Measurements from ENCODE around the gene ZNF700.
"Not testable (repeated sequence)": the region's sequence is repeated elsewhere in the genome, so short reads cannot be mapped to it uniquely, and the experiment has no call there.

Gene ZNF700

DNA sequence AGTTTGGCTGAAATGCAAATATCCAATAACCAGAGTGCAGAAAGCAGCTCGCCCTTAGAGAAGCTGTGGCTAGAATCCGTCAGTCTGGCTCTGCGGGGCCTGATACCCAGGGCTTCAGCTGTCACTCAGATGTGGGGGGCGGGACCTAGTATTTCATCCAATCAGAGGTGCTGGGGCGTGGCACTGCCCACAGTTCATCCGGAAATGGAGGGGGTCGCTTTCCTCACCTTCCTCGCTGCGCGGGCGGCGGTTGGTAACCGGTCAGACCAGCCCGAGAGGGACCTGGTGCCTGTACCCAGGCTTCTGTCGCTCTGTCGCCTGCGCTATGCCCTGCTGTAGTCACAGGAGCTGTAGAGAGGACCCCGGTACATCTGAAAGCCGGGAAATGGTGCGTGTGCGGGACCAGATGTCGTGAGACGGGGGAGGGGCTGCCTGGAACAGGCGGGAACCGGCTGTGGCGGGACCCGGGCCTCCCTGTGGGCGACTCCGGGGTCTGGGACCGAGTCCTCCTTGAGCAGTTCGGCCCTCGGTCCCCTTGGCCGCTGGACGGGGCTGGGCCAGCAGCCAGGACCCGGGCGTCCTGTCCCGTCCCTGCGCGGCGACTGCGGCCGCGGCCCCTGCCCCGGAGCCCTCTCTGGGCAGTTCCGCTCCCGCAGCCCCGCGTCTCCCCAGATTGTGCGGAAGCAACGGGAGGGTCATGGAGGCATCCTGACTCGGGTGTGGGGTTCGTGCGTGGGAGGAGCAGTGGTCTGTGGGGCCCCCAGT, at the start of gene ZNF700:
Gene ZNF700, plus strand, starts transcription at position 222 of the 765 bp plus-strand sequence. Its CDS starts 104 bp downstream, at position 326.
- peak; percentile 70 for DNase-seq

GRCh38 chr19:11879687-11880266, 45.1 kb upstream of the ZNF700 start:
- DNase-seq: not testable (repeated sequence)

GRCh38 chr19:11880598-11880997, 44.3 kb upstream of the ZNF700 start:
- DNase-seq: no peak

- DNase-seq: no peak
Measured at GRCh38 chr19:11881151-11881800, 43.6 kb upstream of the ZNF700 start.

- no peak for DNase-seq
Measured at GRCh38 chr19:11882606-11883005, 42.3 kb upstream of the ZNF700 start.

DNA sequence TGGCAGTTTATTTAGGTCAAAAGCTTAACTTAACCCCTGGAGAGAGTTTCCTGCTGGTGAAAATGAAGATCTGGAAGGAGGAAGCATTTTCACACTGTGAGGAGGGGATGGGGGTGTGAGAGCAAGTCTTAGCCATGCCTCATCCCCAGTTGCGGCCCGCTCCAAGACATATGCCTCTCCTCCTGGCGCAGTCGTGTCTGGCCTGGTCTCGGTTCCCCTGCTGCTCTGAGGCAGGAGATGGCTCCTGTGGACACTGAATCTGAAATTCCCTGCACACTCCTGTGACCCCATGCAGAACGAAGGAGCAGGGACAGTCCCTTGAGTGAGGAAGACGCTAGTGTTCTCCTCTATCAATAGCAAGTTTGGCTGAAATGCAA, 37.7 kb upstream of the ZNF700 start:
- DNase-seq: no peak

GRCh38 chr19:11887611-11888531, 37.0 kb upstream of the ZNF700 start, which contains the start of gene ZNF69:
TSS of gene ZNF69 (plus strand) at chr19:11887782. CDS start at chr19:11887924, 142 bp downstream.
- DNase-seq: peak; percentile 36

DNA sequence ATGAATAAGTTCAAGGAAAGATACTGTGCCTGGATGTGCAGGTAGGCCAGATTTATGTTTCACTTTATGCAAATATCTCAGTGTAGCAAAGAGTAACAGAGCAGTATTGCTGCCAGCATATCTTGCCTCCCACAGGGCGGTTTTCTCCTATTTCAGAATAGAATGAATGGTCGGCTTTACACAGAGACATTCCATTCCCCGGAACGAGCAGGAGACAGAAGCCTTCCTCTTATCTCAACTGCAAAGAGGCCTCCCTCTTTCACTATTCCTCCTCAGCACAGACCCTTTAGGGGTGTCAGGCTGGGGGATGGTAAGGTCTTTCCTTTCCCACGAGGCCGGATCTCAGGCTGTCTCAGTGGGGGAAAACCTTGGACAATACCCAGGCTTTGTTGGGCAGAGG, 35.0 kb upstream of the ZNF700 start:
- DNase-seq: not testable (repeated sequence)

GRCh38 chr19:11890634-11891033, 34.3 kb upstream of the ZNF700 start:
- DNase-seq: no peak

GRCh38 chr19:11894851-11895250, 30.1 kb upstream of the ZNF700 start:
- DNase-seq: no peak

- no peak for DNase-seq
Measured at GRCh38 chr19:11902228-11902627, 22.7 kb upstream of the ZNF700 start.

- no peak for DNase-seq
Measured at GRCh38 chr19:11905928-11906327, 19.0 kb upstream of the ZNF700 start.

- not testable (repeated sequence) for DNase-seq
Measured at GRCh38 chr19:11911937-11912336, 13.0 kb upstream of the ZNF700 start.

GRCh38 chr19:11914417-11915051, 10.4 kb upstream of the ZNF700 start:
- not testable (repeated sequence) for DNase-seq

GRCh38 chr19:11921852-11922495, 2.9 kb upstream of the ZNF700 start:
- no peak for DNase-seq

DNA sequence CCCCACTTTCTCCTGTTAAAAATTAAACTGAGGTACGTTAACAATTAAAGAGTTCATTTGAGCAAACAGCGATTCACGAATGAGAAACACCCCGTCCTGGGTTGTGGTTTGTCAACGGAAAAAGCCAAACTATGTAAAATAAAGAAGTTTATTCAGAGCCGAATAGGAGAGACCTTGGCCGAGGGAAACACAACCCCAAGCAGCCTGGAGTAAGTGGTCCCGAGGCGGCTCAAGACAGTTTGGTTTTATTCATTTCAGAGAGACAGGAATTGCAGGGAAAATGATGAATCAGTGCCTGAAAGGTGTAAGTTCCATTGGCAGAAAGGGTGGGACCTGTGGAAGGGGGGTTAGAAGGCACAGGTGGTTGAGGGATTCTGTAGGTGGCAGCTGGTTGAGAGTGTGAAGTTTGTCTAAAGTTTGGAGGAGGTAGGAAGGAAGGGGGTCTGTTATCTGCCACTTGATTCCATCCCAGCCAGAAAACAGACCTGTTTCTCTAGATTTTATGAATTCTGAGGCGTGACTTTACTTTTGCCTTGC, 812 bp downstream of the ZNF700 start:
- DNase-seq: not testable (repeated sequence)

DNA sequence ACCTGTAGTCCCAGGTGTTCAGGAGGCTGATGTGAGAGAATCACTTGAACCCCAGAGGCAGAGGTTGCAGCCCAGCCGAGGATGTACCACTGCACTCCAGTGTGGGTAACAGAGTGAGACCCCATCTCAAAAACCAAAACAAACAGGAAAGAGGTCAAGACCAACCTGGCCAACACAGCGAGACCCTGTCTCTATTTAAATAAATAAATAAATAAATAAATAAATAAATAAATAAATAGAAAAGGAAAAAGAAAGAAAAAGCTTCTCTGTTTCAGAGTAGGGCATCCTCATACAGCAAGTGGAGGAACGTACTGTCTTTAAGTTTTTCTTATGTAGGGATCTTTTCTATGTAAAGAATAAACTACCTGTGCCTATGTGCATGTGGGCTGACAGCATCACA, 2.3 kb downstream of the ZNF700 start:
- no peak for DNase-seq

DNA sequence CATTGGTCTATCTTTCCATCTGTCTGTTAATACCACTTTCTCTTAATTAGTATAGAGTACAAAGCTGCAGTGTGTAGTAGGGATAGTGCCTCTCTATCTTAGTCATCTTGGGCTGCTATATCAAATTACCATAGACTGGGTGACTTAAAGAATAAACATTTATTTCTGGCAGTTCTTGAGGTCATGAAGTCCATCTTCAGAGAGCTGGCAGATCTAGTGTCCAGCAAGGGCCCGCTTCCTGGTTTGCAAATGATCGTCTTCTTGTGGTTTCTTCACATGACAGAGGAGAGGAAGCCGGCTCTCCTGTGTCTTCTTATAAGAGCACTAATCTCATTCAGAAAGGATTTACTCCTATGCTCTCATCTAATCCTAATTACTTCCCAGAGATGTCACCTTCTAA, 6.1 kb downstream of the ZNF700 start:
- no peak for DNase-seq

DNA sequence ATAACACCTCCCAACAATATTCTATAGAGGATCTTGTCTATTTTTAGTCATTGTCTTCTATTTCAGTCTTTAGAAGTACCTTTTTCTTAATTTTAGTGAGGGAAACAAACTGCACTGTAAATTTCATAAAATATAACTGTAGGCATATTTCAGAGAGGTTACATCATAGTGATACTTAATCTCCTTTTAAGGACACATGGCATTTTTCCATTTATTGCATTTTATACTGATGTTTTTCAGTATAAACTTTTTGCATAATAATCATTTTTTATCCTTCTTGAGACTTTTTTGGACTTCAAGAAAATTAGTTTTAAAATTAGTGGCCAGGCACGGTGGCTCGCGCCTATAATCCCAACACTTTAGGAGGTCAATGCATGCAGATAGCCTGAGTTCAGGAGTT, 6.6 kb downstream of the ZNF700 start:
- DNase-seq: no peak

DNA sequence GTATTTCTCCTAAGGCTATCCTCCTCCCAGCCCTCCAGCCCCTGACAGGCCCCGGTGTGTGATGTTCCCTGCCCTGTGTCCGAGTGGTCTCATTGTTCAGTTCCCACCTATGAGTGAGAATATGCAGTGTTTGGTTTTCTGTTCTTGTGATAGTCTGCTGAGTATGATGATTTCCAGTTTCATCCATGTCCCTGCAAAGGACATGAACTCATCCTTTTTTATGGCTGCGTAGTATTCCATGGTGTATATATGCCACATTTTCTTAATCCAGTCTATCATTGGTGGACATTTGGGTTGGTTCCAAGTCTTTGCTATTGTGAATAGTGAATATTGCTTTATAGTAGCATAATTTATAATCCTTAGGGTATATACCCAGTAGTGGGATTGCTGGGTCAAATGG, 10.9 kb downstream of the ZNF700 start:
- not testable (repeated sequence) for DNase-seq

GRCh38 chr19:11938383-11938782, 13.5 kb downstream of the ZNF700 start:
- not testable (repeated sequence) for DNase-seq
